HG03139 (cell line): ENCODE data around the gene TRAPPC4.
"Not testable (repeated sequence)": the region's sequence is repeated elsewhere in the genome, so short reads cannot be mapped to it uniquely, and the experiment has no call there.

Source experiments
- ATAC-seq: cut with Tn5 transposase; IDR thresholded peaks from one replicate; pipeline ENCODE4 v1.9.1; 2021; ENCODE audit not compliant: unreplicated experiment

TRAPPC4 gene, protein sequence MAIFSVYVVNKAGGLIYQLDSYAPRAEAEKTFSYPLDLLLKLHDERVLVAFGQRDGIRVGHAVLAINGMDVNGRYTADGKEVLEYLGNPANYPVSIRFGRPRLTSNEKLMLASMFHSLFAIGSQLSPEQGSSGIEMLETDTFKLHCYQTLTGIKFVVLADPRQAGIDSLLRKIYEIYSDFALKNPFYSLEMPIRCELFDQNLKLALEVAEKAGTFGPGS

DNA sequence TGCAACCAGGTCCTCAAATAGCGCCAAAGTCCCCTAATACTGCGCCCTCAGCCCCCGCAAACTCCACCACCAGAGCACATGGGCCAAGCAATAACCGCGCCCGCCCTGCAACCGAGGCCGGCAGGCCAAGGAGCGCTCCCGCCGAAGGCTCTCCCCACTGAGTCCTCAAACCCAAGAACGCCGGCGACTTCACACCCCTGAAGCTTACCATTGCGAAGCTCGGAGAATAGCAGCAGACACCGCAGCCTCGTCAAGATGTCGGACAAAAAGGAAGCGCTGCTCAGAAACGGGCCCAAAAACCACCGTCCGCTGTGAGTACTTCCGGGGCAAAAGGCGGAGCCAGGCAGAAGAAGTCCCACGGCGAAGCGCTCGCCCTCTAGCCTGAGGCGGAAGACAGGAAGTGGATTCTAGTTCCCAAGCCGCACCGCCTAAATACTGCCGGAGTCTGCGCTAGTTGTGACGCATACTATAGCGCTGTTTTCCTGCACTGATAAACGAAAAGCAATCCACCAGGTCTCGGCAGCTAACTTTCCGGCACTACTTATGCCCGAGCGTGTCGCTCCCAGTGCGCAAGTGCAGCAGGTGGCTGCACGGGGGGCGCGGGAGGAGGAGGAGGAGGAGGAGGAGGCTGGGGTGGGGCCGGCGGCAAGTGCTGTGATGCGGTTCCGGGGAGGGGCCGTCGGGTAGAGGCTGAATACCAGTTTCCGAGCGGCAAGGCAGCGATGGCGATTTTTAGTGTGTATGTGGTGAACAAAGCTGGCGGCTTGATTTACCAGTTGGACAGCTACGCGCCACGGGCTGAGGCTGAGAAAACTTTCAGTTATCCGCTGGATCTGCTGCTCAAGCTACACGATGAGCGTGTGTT, at the start of gene TRAPPC4, which contains the start of gene RPS25:
TSS of gene TRAPPC4 (plus strand) at position 693 of the 865 bp plus-strand sequence. CDS start at position 723, 30 bp downstream.
TSS of gene RPS25 (minus strand) at position 270 of the 865 bp plus-strand sequence. CDS start at position 211, 59 bp downstream.
- peak; percentile 83 for ATAC-seq

DNA sequence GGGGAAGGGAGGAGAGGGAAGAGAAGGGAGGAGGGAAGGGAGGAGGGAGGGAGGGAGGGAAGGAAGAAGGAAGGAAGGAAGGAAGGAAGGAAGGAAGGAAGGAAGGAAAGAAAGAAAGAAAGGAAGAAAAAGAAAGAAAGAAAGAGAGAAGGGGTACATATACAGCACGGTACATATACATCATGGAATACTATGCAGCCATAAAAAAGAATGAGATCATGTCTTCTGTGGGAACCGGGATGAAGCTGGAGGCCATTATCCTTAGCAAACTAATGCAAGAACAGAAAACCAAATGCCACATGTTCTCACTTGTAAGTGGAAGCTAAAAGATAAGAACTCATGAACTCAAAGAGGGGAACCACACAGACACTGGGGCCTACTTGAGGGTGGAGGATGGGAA, 49.1 kb upstream of the TRAPPC4 start:
- ATAC-seq, result not testable (repeated sequence)

DNA sequence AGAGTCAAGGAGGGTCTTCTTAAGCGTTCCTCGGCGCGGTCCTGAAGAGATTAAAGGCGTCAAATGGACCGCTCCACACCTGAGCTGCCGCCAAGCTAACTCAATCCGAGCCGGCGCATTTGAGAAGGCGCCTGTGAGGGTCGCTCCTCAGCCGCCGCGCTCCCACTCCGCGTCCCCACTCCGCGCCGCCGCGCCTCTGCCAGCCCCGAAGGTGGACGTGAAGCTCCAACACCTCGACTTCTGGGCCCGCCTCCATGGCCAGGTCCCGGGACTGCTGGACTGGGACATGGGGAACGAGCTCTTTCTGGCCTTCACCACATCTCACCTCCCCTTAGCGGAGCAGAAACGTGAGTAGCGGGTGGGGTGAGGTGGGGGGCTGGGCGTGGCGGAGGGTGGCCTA, 46.9 kb upstream of the TRAPPC4 start, which contains the start of gene FOXR1:
TSS of gene FOXR1 (plus strand) at position 116 of the 400 bp plus-strand sequence. CDS start at position 287, 171 bp downstream.
- no peak for ATAC-seq

DNA sequence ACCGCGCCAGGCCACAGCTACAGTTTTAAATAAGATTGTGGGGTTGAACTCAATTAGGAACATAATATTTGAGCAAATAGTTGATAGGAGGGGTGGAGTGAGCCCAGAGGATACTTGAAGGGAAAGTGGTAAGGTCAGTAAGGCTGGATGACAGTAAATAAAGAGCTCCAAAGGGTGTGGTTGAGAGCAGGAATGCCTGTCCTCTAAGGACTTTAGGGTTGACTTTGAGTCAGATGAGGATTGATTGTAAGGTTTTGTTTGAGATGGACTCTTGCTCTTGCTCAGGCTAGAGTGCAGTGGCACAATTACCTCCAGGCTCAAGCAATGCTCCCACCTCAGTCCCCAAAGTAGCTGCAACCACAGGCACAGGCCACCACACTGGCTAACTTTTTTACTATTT, 44.6 kb upstream of the TRAPPC4 start:
- ATAC-seq, result no peak

- ATAC-seq, result no peak
Observed at GRCh38 chr11:118975771-118976709, 42.5 kb upstream of the TRAPPC4 start.

- ATAC-seq, result no peak
Observed at GRCh38 chr11:118979434-118979833, 39.1 kb upstream of the TRAPPC4 start.

DNA sequence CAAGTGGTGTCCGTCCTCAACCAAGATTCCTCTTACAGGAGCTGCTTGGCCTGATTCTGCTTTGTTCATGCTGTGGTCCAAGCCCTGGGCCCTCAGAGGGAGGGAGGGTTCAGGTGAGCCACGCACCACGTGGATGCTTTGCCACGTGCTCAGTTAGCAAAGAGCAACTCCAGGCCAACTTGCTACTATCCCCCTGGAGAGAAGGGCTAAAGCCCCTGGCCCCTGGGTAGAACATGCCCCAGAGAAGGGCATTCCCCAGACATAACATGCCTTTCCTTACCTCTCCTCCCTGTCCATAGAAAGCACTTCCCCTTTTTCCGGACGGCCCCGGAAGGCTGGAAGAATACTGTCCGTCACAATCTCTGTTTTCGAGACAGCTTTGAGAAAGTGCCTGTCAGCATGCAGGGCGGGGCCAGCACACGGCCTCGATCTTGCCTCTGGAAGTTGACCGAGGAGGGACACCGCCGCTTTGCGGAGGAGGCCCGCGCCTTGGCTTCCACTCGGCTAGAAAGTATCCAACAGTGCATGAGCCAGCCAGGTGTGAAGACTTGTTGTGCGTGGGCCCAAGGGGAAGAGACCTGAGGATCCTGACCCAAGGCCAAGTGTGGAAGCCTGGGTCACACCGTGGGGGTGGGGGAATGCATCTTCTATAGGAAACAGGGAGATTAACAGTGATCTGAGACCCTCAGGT, 38.2 kb upstream of the TRAPPC4 start:
- ATAC-seq, result no peak

GRCh38 chr11:118984337-118984736, 34.2 kb upstream of the TRAPPC4 start:
- not testable (repeated sequence) for ATAC-seq

- no peak for ATAC-seq
Observed at GRCh38 chr11:118984825-118985224, 33.7 kb upstream of the TRAPPC4 start.

DNA sequence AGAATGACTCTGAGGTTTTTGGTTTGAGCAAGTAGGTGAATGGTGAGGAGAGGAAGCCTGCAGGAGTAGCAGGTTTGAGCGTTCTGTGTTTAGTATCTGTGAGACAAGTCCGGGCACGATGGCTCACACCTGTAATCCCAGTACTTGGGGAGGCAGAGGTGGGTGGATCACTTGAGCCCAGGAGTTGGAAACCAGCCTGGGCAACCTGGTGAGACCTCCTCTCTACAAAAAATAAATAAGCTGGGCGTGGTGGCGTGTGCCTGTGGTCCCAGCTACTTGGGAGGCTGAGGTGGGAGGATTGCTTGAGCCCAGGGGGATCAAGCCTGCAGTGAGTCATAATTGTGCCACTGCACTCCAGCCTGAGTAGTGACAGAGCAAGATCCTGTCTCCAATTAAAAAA, 30.3 kb upstream of the TRAPPC4 start:
- no peak for ATAC-seq

GRCh38 chr11:118991486-118992038, 27.0 kb upstream of the TRAPPC4 start:
- not testable (repeated sequence) for ATAC-seq

- ATAC-seq, result no peak
Observed at GRCh38 chr11:118996926-118997626, 21.5 kb upstream of the TRAPPC4 start.

- peak; percentile 83 for ATAC-seq
Observed at GRCh38 chr11:118997627-118998387, 20.8 kb upstream of the TRAPPC4 start, which contains the start of gene CENATAC. TSS of gene CENATAC (plus strand) at chr11:118998138. CDS start at chr11:118998198, 60 bp downstream.

GRCh38 chr11:118998388-118998717, 20.2 kb upstream of the TRAPPC4 start:
- ATAC-seq, result no peak

DNA sequence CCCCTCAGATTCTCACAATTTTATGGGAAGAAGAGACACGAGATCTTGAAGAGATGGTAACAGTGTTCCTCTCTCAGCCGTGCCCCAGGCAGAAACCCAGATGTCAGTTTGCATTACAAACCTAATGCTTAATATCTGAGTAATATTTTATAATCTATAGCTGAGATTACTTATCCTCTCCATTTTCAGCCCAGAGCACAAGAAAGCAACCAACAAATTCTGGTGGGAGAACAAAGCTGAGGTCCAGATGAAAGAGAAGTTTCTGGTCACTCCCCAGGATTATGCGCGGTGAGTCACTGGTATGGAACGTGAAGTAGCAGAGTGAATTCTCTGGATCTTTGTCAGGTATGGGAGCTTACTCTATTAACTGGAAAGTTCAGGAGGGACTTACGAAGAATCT, 19.7 kb upstream of the TRAPPC4 start:
- ATAC-seq, result no peak

- ATAC-seq, result no peak
Observed at GRCh38 chr11:119000906-119001305, 17.7 kb upstream of the TRAPPC4 start.

GRCh38 chr11:119006656-119007055, 11.9 kb upstream of the TRAPPC4 start:
- no peak for ATAC-seq

- no peak for ATAC-seq
Observed at GRCh38 chr11:119011476-119012053, 7.0 kb upstream of the TRAPPC4 start.
